ENCODE data around the gene ISYNA1.
"Not testable (repeated sequence)": the region's sequence is repeated elsewhere in the genome, so short reads cannot be mapped to it uniquely, and the experiment has no call there.

ISYNA1 gene

DNA sequence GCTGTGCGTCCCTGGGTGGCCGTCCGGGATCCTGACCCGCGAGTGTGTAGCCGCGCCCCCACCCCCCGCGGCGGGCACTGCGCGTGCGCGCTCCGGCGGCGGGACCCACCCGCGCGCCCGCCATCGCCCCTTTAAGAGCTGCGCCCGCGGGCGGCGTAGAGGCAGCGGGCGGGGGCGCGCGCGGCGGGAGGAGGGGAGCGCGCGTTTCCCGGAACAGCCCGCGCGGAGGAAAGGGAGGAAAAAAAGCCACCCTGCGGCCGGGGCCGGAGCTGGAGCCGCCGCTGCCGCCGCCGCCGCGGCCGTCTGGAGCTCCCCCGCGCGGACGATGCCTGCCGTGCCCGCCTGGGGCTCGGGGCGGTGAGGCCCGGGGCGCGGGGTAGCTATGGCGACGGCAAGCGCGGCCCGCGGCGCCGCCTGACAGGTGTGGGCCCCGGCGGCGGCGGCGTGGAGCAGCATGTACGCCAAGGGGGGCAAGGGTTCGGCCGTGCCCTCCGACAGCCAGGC lies 18.7 kb downstream of the ISYNA1 start, which contains the start of gene SSBP4:
TSS of gene SSBP4 (plus strand) at position 204 of the 504 bp plus-strand sequence. CDS start at position 455, 251 bp downstream.
- peak; percentile 92 for DNase-seq (ENCODE audit: low spot score)

DNA sequence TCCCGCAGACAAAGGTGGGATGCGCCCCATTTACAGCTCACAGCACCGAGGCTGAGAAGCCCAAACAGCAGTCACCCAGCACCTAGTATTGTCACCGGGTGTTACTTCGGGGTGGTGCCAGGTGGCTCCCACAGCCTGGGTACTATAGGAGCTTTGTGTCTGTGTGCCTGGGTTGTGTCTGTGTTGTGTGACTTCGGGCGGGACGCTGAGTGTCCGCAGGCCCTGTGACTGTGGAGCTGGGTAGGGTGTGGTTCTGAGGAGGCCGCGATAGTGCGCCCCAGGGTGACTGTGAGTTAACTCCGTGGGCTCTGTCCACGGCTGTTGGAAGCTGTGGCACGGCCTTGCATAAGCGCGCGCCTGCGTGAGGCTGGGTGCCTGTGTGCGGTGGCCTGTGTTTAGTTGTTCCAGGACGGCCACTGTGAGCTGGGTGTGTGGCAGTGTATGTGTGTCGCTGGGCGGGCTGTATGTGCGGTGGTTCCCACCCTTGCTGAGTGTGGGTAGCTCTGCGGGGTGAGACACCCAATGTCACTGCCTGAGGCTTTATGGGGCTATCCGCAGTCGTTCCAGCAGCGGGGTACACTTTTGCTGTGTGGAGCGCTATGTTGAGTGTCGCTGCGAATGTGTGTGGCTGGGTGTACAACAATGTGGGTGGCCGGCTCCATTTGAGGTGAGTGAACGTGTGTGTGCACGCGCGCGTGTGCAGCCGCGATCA lies 19.3 kb downstream of the ISYNA1 start:
- DNase-seq (ENCODE audit: low spot score) = no peak

DNA sequence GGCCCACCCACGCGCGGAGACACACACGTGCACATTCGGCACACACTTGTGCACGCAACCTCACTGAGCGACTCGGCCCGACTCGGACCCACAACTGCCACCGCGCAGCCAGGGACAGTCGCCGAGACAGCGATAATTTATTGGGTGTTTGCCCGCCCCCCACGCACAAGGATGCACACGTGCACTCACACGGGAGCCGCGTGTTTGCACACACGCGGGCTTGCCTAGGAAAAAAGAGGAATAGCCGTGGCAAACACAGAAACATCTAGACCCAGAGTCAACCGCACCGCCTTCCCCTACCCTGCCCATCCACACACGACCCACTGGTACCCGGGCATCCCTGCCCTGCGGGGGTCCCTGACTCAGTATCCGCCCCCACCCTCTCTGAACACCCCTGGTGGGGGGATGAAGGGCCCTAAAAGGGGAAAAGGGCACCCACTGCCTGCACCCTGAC lies 19.9 kb downstream of the ISYNA1 start:
- no peak for DNase-seq (ENCODE audit: low spot score)

DNA sequence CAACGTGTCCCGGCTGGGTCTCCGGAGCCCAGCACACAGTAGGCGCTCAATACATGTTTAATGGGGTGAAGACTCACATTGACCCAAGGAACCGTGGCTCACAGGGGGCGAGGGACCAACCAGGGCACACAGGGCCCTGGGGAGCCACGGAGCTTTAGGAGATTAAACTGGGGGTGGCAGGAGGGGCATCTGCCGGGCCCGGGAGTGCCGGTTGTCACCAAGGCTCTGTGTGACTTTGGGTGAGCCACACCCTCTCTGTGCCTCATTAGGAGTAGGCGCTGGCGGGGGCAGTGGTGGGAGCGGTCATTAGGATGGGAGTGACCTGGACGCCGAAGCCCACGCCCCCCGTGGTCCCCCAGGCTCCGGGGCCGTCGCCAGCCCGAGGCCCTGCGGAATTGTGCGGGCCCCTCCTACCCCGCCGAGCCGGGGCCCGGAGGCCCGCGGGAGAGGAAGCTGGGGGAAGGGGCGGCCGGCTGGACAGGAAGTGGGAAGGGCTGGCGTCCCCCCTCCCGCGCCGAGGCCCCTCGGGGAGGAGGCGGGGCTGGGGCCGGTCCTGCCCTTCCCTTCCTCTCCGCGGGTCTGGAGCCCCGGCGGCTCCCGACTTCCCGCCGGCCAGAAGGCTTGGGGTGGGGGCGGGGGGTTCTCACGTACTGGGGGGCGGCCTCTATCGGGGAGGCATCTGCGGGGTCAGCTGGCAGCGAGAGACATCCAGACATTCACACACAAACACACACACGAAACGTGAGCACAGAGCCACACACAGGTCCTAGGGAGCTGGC lies 20.5 kb downstream of the ISYNA1 start:
- peak; percentile 83 for DNase-seq (ENCODE audit: low spot score)

DNA sequence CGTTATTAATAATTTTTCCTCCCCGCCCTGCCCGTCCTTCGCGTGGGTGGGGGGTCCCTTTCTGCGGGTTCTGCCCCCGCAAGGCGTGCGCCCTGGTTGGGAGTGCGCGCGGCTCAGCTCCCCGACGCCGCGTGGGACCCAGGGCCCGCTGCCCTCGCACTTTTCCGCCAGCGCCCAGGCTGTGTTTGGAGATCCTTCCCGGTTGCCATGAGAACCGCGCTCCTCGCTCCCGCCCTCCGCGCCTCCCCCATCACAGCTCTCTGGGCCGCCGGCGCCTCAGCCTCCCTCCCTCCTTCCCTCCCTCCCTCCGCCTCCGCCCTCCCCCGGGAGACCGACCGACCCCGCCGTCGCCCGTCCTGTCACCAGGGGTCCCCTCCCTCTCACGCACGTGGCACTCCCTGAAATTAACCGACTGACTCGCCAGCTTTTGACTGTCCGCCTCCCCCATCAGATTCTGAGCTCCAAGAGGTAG lies 21.1 kb downstream of the ISYNA1 start:
- peak; percentile 76 for DNase-seq (ENCODE audit: low spot score)

DNA sequence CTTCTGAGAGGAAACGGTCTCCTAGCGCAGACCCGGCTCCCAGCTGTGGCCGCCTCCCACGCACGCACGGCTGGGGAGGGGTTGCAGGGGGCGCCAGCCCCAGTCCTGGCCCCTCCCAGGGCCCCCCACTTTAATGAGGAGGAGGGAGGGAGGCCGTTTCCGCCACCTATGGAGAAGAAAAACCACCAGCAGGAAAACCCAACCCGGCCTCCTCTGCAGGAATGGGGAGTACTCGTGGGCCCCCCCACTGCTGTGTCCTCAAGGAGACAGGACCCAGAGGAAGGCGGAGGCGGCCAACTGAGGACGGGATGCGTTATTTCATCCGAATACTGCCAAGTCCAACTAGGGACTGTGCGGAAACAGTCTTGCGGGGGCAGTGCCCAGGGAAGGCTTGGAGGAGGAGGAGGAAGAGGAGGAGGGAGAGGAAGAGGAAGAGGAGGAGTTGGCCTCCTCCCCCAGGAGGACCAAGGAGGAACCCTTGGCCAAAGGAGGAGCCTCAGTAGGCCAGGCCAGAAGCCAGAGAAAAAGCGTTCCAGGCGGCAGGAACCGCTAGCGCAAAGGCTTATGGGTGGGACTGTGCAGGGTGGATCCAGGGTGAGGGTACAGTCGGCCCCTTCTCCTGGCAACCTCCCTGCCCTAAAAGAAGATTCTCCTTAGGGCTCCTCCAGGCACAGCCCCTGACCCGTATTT lies 22.6 kb downstream of the ISYNA1 start:
- DNase-seq (ENCODE audit: low spot score) = no peak

DNA sequence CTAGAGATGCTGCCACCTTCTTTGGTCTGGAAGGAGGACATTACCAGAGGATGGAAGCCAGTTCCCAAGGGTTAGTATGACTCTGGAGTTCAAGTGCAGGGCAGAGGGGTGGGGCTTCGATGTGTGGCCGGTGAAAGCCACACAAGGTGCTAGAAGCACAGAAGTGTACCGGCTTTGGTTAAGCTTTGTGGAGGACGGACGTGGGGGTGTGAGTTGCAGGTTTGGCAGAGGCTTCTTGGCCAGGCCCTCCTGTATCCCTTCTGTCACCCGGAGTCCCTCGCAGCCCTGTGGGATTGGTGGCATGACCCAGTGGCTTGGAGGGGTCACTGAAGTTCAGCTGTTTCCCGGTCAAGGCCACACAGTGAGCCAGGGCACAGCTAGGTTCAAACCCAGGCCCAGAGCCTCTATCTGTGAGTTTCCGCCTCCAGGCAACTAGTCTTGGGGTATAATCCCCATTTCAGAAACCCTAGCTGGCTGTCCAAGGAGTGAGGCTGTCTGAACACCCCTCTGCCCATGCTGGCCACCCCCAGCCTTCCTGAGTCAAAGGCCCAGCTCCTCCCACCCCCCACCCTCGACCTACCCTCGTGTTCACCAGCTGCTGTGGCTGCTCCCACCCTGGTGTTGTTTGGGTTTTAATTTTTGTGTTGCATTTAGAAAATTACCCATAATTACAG lies 23.3 kb downstream of the ISYNA1 start:
- no peak for DNase-seq (ENCODE audit: low spot score)

DNA sequence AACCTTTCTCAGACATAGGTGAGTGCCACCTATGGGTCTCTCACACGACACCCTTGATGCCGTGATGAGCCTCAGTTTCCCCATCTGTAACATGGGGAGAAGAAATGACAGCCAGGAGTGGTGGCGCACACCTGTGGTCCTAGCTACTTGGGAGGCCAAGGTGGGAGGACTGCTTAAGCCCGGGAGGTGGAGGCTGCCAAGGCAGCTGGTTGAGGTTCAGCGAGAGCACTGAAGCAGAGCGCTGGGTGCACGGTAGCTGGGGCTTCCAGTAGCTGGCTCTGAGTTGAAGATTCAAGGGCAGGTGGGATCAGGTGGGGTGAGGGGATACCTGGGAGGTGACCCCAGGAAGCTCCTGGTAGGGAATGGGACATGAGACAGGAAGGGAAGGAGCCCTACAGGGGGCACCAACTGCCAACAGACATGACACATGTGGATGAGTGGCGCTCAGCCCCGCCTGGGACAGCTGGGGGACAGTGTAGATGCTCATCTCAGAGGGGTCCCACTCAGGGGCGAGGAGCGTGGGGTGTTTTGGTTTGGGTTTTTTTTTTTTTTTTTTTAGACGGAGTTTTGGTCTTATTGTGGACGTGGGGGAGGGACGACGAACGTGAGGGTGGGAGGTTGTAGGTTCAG lies 25.2 kb downstream of the ISYNA1 start:
- no peak for DNase-seq (ENCODE audit: low spot score)

DNA sequence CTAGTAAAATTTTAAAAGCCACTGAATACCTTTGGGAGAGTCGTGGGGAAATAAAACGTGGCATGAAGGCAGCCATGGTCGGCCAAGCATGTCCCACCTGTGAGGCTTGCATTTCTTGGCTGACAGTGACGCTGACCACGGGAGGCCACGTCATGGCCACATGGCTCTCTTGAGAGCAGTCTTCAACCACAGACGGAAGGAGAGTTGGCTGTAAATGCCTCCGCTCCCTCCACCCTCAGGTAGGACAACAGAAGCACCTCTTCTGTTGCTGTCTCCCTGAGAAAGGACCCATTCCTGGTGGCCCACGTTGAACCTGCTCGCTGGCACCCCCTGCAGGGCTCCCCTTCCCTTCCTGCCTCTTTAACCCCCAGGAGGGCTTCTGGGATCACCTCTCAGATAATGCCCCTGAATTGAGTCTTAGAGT lies 29.9 kb downstream of the ISYNA1 start:
- peak; percentile 71 for DNase-seq (ENCODE audit: low spot score)

DNA sequence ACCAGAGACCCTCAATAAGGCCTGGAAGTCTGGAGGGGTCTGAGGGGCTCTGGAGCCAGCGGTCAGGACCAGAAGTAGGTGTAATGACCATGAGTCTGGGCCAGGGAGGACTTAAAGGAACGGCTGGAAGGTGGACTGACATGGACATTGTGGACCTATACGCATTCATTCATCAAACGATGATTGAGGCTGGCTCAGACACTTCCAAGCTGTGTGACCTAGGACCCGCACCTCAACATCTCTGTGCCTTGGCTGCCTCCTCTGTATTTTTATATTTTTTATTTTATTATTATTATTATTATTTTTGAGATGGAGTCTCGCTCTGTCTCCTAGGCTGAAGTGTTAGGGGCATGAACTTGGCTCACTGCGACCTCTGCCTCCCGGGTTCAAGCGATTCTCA lies 31.2 kb downstream of the ISYNA1 start:
- no peak for DNase-seq (ENCODE audit: low spot score)

DNA sequence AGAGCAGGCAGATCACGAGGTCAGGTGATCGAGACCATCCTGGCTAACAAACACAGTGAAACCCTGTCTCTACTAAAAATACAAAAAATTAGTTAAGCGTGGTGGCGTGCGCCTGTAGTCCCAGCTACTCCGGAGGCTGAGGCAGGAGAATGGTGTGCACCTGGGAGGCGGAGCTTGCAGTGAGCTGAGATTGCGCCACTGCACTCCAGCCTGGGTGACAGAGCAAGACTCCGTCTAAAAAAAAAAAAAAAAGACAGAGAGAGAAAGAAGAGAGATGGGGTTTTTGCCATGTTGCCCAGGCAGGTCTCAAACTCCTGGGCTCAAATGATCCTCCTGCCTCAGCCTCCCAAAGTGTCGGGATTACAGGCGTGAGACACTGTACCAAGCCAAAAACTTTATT lies 32.2 kb downstream of the ISYNA1 start:
- DNase-seq (ENCODE audit: low spot score) = not testable (repeated sequence)

DNA sequence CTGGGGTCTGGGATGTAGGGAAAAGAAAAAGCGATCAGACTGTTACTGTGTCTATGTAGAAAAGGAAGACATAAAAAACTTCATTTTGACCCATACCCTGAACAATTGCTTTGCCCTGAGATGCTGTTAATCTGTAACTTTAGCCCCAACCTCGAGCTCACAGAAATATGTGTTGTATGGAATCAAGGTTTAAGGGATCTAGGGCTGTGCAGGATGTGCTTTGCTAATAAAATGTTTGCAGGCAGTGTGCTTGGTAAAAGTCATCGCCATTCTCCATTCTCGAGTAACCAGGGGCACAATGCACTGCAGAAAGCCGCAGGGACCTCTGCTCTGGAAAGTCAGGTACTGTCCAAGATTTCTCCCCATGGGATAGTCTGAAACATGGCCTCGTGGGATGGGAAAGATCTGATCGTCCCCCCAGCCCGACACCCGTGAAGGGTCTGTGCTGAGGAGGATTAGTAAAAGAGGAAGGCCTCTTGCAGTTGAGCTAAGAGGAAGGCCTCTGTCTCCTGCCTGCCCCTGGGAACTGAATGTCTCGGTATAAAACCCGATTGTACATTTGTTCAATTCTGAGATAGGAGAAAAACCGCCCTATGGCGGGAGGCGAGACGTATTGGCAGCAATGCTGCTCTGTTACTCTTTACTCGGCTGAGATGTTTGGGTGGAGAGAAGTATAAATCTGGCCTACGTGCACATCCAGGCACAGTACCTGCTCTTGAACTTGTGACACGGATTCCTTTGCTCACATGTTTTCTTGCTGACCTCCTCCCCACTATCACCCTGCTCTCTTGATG lies 35.3 kb downstream of the ISYNA1 start:
- not testable (repeated sequence) for DNase-seq (ENCODE audit: low spot score)

DNA sequence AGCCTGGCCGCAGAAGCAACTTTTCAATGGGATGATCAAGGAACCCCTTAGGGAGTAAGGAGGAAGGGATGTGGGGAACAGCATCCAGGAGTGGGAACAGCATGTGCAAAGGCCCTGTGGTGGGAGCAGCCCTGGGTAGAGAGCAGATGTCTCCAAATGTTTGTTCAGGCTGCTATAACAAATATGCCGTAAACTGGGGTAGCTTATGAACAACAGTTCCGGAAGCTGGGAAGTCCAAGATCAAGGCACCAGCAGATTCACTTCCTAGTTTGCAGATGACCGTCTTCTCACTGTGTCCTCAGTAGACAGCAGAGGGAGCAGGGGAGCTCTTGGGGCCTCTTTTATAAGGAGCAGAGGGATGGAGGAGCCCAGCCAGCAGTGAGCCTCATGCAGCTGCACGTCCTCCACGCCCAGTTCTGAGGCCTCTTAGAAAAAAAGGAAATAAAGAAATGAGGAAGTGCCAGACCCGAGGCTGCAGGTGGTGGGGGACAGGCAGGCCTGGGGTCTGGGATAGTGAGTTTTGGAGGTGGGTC lies 36.3 kb downstream of the ISYNA1 start:
- no peak for DNase-seq (ENCODE audit: low spot score)

DNA sequence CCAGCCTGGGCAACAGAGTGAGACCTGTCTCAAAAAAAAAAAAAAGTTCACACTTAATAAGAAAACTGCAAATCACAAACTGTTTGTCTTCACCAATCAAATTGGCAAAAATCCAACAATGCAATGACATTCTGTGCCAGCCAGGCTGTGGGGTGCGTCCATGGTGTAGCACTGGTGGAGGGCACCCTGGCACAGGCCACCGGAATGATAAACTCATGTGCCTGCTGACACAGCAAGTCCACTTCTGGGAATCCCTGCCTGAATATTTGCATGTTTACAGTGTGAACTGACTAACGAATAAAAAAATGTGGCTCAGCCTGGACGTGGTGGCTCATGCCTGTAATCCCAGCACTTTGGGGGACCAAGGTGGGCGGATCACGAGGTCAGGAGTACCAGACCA lies 38.9 kb downstream of the ISYNA1 start:
- no peak for DNase-seq (ENCODE audit: low spot score)

DNA sequence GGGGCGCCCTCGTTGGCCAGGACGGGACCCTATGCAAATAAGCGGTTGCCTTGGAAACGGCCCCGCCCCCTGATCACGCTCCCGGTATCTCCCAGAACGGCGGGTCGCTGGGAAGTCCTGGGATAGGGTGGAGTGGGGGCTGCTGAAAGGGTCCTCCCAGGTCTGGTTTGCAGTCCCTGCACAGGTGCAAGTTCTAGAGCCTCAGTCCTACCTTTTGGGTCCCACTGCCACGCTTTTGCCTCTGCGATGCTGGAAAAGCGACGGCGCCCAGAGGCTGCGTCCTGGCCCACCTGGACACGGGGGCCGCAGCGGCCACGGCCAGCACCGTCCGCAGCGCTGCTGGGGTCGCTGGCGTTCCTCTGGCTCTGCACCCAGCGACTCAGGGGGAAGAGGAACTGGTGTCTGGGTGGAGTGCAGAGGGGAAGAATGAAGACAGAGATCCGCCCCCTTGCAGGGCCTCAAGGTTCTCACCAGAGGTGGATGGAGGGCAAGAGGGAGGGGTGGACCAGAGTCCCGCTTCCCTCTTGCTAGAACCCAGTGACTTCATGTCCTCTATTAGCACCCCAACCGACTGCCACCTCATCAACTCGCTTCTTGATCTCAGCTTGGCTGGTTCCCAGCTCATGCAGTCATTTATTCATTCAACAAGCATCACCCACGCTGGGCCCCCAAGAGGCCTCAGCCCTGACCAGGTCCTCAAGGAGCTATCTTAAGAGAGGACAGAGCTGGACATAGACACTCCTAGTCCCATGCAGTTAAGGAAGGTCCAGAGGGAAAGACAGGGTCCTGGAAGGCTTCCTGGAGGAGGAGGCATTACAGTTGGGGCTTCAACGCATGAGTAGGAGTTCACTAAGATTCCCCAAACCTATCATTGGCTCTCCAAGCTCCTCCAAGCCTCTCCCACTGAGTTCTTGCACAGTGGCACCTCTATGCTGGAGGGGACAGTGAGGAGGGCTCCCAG lies 40.4 kb downstream of the ISYNA1 start, which contains the start of gene LRRC25:
TSS of gene LRRC25 (minus strand) at position 381 of the 961 bp plus-strand sequence. CDS start 659 bp downstream, outside the sequence.
- no peak for DNase-seq (ENCODE audit: low spot score)

DNA sequence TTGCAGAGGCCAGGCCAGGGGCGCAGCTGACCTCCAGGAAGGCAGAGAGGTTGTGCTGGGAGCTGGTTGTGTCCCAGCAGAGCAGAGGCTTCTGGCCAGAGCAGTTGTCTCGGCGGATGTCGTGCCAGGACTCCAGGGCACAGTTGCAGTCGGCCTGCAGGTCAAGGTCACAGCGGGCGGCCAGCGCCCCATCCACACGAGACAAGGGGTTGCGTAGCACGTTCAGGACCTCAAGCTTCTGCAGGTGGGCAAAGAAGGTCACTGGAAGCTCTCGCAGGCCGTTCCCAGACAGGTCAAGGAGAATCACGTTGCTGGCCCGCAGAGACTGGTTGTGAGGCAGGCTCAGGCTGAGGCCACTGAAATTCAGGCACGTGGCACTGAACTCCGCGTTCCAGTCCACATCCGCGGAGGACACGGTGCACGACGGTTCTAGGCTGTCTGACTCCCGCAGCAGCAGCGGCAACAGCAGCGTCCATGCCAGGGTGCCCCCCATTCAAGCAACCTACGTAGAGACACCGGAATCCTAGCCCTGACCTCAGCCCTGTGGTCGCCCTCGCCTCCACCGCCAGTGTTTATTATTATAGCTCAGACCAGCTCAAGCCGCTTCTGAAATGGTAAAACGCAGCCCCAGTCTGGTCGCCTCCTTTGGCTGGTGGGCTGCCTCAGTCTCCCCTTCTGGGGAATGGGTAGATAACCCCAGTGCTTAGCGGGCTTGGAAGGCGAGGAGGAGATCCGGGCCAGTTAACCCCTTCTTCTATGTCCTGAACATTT lies 41.3 kb downstream of the ISYNA1 start:
- DNase-seq (ENCODE audit: low spot score) = no peak

DNA sequence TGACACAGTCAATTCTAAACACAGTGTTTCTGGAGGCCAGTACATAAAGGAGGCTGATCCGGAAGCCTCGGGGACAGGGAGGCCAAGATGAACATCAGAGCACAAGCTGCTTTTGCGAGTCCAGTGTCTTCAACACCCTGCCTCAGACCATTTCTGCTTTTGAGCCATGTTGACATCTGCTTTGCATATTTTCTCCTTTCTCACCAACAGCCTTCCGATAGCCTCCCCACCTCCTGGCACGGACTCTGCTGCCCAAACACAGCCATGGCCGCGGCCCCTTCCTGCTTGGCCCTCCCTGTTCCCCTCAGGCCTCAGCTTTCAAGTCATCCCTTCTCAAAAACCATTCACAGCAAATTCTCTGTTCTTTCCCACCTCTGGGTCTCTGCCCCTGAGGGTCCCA lies 44.1 kb downstream of the ISYNA1 start:
- no peak for DNase-seq (ENCODE audit: low spot score)

DNA sequence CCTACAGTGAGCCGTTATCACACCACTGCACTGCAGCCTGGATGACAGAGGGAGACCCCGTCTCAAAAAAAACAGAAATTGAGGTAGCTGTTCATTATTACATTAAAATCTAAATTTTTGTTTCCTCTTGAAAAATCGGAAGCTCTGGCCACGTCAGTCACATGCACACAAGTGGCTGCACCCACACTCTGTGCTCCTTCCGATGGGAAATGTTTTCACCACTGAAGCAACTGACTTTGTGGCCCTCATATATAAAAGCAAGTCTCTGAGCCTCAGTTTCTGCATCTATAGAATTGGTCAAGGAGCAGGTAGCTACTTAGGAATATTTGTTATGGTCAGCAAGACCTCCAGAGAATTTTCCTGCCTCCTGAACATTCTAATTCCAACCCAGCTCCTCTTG lies 45.0 kb downstream of the ISYNA1 start:
- no peak for DNase-seq (ENCODE audit: low spot score)

All from HuH-7 (cell line).